Occipital lobe (tissue), 2 donors: ENCODE measurements around the gene LEF1. TPM values are rescaled to one million over a fixed set of nuclear protein-coding genes. Genes with fewer than 3 reads are reported as not detected.
"Not testable (repeated sequence)": the region's sequence is repeated elsewhere in the genome, so short reads cannot be mapped to it uniquely, and the experiment has no call there.

Source experiments
- DNase-seq: peaks from one replicate; lab custom pipeline; 2025; lab: John Stamatoyannopoulos, UW
- total RNA-seq: library from RNA; depleted of rRNA; stranded (reverse); fragments of >200 nt; gene quantifications from one replicate; pipeline ENCODE4 v1.2.3, GENCODE V29; 2014

The LEF1 gene
- total RNA-seq, 1 donor from 2014 or later = 6.9 TPM

- DNase-seq = no peak
Measured at GRCh38 chr4:108068442-108068841, 100.3 kb downstream of the LEF1 start.

- no peak for DNase-seq
Measured at GRCh38 chr4:108060686-108061321, 107.9 kb downstream of the LEF1 start.

- no peak for DNase-seq
Measured at GRCh38 chr4:108060164-108060563, 108.6 kb downstream of the LEF1 start.

- no peak for DNase-seq
Measured at GRCh38 chr4:108058685-108059440, 109.9 kb downstream of the LEF1 start.

- DNase-seq = no peak
Measured at GRCh38 chr4:108056418-108056817, 112.3 kb downstream of the LEF1 start.

- DNase-seq = no peak
Measured at GRCh38 chr4:108055787-108056186, 112.9 kb downstream of the LEF1 start.

GRCh38 chr4:108054025-108054638 is 114.6 kb downstream of the LEF1 start:
- DNase-seq = no peak

GRCh38 chr4:108053251-108053711 is 115.5 kb downstream of the LEF1 start:
- no peak for DNase-seq

GRCh38 chr4:108052558-108053120 is 116.1 kb downstream of the LEF1 start:
- DNase-seq = no peak

GRCh38 chr4:108051343-108051742 is 117.4 kb downstream of the LEF1 start:
- no peak for DNase-seq

GRCh38 chr4:108050166-108051111 is 118.3 kb downstream of the LEF1 start:
- not testable (repeated sequence) for DNase-seq

GRCh38 chr4:108049406-108049805 is 119.3 kb downstream of the LEF1 start:
- DNase-seq = no peak

- DNase-seq = no peak
Measured at GRCh38 chr4:108048997-108049396, 119.7 kb downstream of the LEF1 start.

GRCh38 chr4:108048157-108048556 is 120.6 kb downstream of the LEF1 start:
- DNase-seq = no peak

GRCh38 chr4:108047199-108047598 is 121.5 kb downstream of the LEF1 start:
- DNase-seq = no peak

GRCh38 chr4:108045687-108046024 is 123.1 kb downstream of the LEF1 start:
- DNase-seq = no peak

- DNase-seq = no peak
Measured at GRCh38 chr4:108044951-108045686, 123.6 kb downstream of the LEF1 start.

- DNase-seq = no peak
Measured at GRCh38 chr4:108043526-108043925, 125.2 kb downstream of the LEF1 start.

GRCh38 chr4:108042927-108043326 is 125.8 kb downstream of the LEF1 start:
- no peak for DNase-seq

- no peak for DNase-seq
Measured at GRCh38 chr4:108037884-108038283, 130.8 kb downstream of the LEF1 start.
